Adrenal gland (tissue), 12 donors: ENCODE data around the gene RASEF. TPM values are rescaled to one million over a fixed set of nuclear protein-coding genes. Genes with fewer than 3 reads are reported as not detected.
"Not testable (repeated sequence)": the region's sequence is repeated elsewhere in the genome, so short reads cannot be mapped to it uniquely, and the experiment has no call there.

Source experiments
- DNase-seq, 7 donors: peaks; one replicate each; pipeline ENCODE4 v3.0.0-alpha.2; 2019 to 2020
- H3K27ac ChIP-seq, 5 donors: fragments of 200-600 bp; sonication (generic) in 4 of 5; 1 replicate in 3 of 5; 2 replicates in 2 of 5; pipeline versions ENCODE4 v1.5.1 to v1.8.0; 2016 to 2020; ENCODE audit warnings: mild to moderate bottlenecking in 1 of 5
- H3K27me3 ChIP-seq: fragments of 200-600 bp; 2 replicates; pipeline ENCODE4 v1.8.0; 2021
- H3K36me3 ChIP-seq, 2 donors: fragments of 200-600 bp; replicated peaks in 1 of 2; 1 replicate in 1 of 2; 2 replicates in 1 of 2; pipeline versions ENCODE4 v1.5.1 to v1.8.0; 2018 to 2022
- H3K4me1 ChIP-seq, 2 donors: fragments of 200-600 bp; replicated peaks in 1 of 2; 1 replicate in 1 of 2; 2 replicates in 1 of 2; pipeline versions ENCODE4 v1.5.1 to v1.8.0; 2018 to 2021
- H3K4me3 ChIP-seq, 4 donors: fragments of 200-600 bp; sonication (generic) in 3 of 4; one replicate each; pipeline ENCODE4 v1.5.1; 2016 to 2018
- H3K9me3 ChIP-seq, 3 donors: fragments of 200-600 bp; sonication (generic) in 1 of 3; replicated peaks in 1 of 3; 1 replicate in 2 of 3; 2 replicates in 1 of 3; pipeline versions ENCODE4 v1.5.1 to v1.8.0; 2016 to 2021
- CTCF ChIP-seq, 6 experiments: fragments of 450-650 bp in 4 of 6; fragments of 200-600 bp in 2 of 6; sonication (generic) in 1 of 6; IDR thresholded peaks; 1 replicate in 5 of 6; 2 replicates in 1 of 6; pipeline versions ENCODE4 v1.5.1 to v1.8.0; 2016 to 2021; ENCODE audit warnings: antibody characterized with exemption in 6 of 6, mild to moderate bottlenecking in 2 of 6, moderate library complexity in 1 of 6
- POLR2A ChIP-seq, 2 donors: fragments of 450-650 bp; IDR thresholded peaks; one replicate each; pipeline ENCODE4 v1.6.1; 2017; ENCODE audit warnings: antibody characterized with exemption in 2 of 2, mild to moderate bottlenecking in 2 of 2, moderate library complexity in 1 of 2
- WGBS, 4 donors: extraction: QIAGEN DNeasy Blood & Tissue Kit in 2 of 4; methylation state at CpG; one replicate each; pipeline versions ENCODE4 v1.1.5 to v1.1.7; 2013 to 2017; 5-methylcytosine and 5-hydroxymethylcytosine counted together
- intact Hi-C, 2 donors: fragments of 100-400 bp; cut with DNase I; formaldehyde crosslinking; loops; one replicate each; pipeline versions ENCODE4 v1.14.1 to v1.15.0; 2022 to 2023
- polyA plus RNA-seq, 3 donors: library from polyadenylated mRNA; stranded (reverse); fragments of 200-250 nt in 2 of 3; fragments of 350-450 nt in 1 of 3; fragmentation: Illumina TruSeq in 1 of 3; extraction: RNeasy Lipid Tissue Mini Kit (QIAGEN cat#74804) in 1 of 3; gene quantifications; one replicate each; pipeline ENCODE4 v1.2.3, GENCODE V29; 2013 to 2014
- total RNA-seq, 9 donors: library from RNA; depleted of rRNA in 4 of 9; stranded (reverse); fragments of >200 nt in 4 of 9; fragments of 120-200 nt in 1 of 9; fragmentation: NEBNext Ultra II Directional in 1 of 9; extraction: Animal tissue kit (Norgen Biotek cat#: 25700) in 1 of 9; gene quantifications; one replicate each; pipeline versions ENCODE4 v1.1.0 to v1.2.4, GENCODE V29; 2013 to 2023
- donor health status: healthy with polysubstance abuse.
- donor health status: Bipolar disorder and iron deficiency.
- donor health status: DM: yes; HTN: yes; CAD: no.
- donor health status: DM: no; HTN: no; CAD: no.
- donor health status: DM: no; HTN: no; CAD: no.
- donor health status: DM: yes; HTN: yes; CAD: no.

Gene RASEF
- total and polyA plus RNA-seq, 12 donors = 0.06 to 1.1 (median 0.29) TPM

- DNase-seq = no peak
- H3K4me3 ChIP-seq = no peak overlapping the region
- TF ChIP-seq POLR2A (IDR thresholded peaks at IDR 0.05) = no peak
- no peak for TF ChIP-seq CTCF (IDR thresholded peaks at IDR 0.05)
- H3K27ac ChIP-seq = no peak overlapping the region
- no peaks in the 10 kb centered on the region for H3K9me3 ChIP-seq
- H3K36me3 ChIP-seq = no peaks in the 10 kb centered on the region
- no peaks in the 10 kb centered on the region for H3K4me1 ChIP-seq
- 66 to 80% (median 77%) methylated on average over 3 of the region's 3 CpGs for WGBS, 4 donors
- intact Hi-C loops = no loop called here
- H3K27me3 ChIP-seq = no peaks in the 10 kb centered on the region
Observed at GRCh38 chr9:83081010-83081409, 18.1 kb upstream of the RASEF start.

- H3K27ac ChIP-seq, H3K4me1 ChIP-seq, DNase-seq, H3K36me3 ChIP-seq, intact Hi-C loops, H3K9me3 ChIP-seq, H3K4me3 ChIP-seq, H3K27me3 ChIP-seq: not testable (repeated sequence)
- WGBS, 4 donors = 86 to 91% (median 90%) methylated on average over 7 of the region's 7 CpGs
Observed at GRCh38 chr9:83075932-83076331, 13.0 kb upstream of the RASEF start.

GRCh38 chr9:83072498-83072897 is 9.6 kb upstream of the RASEF start:
- H3K27me3 ChIP-seq, H3K9me3 ChIP-seq, H3K27ac ChIP-seq, H3K36me3 ChIP-seq, DNase-seq, intact Hi-C loops, H3K4me3 ChIP-seq, H3K4me1 ChIP-seq: not testable (repeated sequence)

- 57 to 71% (median 64%) methylated on average over 2 of the region's 2 CpGs for WGBS, 4 donors
- no peak for TF ChIP-seq POLR2A (IDR thresholded peaks at IDR 0.05)
- no peak for TF ChIP-seq CTCF (IDR thresholded peaks at IDR 0.05)
- no peaks in the 10 kb centered on the region for H3K9me3 ChIP-seq
- no peak for DNase-seq
- H3K4me3 ChIP-seq = no peak overlapping the region
- H3K4me1 ChIP-seq = no peaks in the 10 kb centered on the region
- no peaks in the 10 kb centered on the region for H3K27me3 ChIP-seq
- no peaks in the 10 kb centered on the region for H3K36me3 ChIP-seq
- H3K27ac ChIP-seq = no peak overlapping the region
- intact Hi-C loops = no loop called here
Observed at GRCh38 chr9:83071626-83072025, 8.7 kb upstream of the RASEF start.

DNA sequence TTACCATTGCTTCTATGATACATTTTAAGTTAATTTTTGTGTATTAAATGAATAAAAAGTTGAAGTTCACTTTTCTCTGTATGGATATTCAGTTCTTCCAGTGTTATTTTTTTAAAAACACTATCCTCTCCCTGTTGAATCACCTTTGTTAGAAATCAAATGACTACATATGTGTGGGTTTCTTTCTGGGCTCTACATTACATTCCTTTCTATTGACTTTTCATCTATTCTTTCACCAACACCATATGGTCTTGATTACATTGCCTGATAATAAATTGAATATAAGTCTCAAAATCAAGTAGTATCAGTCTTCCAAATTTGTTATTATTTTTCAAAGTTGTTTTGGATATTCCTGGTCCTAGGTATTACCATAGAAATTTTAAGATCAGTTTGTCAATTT is 7.3 kb upstream of the RASEF start:
- TF ChIP-seq POLR2A (IDR thresholded peaks at IDR 0.05) (no peak), CTCF (IDR thresholded peaks at IDR 0.05) (no peak)
- intact Hi-C loops = no loop called here

More for the DNA sequence above, 7.3 kb upstream of the RASEF start:
- no peaks in the 10 kb centered on the region for H3K27me3 ChIP-seq
- no peaks in the 10 kb centered on the region for H3K36me3 ChIP-seq
- no peak overlapping the region for H3K27ac ChIP-seq
- no peaks in the 10 kb centered on the region for H3K9me3 ChIP-seq
- no peak for DNase-seq
- H3K4me1 ChIP-seq = no peaks in the 10 kb centered on the region
- H3K4me3 ChIP-seq = no peak overlapping the region
